T1000 (cell line): ENCODE data around the gene HPCAL1.
A peak's percentile ranks its signal among the peaks of the same experiment; 100 is the strongest.
"Not testable (repeated sequence)": the region's sequence is repeated elsewhere in the genome, so short reads cannot be mapped to it uniquely, and the experiment has no call there.

Experiments used
- DNase-seq: peaks from one replicate; lab custom pipeline; 2025; ENCODE audit warnings: mixed read lengths; lab: John Stamatoyannopoulos, UW

HPCAL1 gene

DNA sequence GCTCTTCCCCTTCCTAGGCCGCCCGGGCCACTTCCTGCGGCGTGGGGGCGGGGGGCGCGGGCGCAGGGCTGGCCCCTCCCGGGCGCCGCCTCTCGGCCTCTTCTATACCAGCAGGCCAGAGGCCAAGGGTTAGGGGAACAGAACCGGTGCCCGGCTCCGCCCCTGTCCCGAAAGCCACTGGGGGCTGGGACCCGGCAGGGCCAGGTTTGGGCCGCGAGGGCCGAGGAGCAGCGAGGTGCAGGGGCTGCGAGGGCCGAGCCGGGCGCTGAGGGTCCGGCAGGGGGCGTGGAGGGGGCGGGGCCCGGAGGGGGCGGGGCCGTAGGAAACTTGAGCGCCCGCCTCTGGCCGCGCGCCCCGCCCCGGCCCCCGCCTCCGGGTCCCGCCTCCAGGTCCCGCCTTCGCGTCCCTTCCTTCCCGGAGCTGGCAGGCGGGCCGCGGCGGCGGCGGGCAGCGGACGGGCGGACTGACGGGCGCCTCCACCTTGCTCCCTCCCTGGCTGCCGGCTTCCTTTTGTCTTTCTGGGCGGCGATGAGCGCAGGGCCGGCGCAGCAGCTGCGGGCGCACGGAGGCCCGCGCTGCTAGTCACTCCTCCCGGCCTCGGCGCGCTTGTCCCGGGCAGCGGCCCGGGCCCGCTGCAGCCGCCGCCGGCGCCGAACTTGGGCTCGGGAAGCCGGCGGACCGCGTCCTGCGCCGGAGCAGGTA is at the start of gene HPCAL1:
Gene HPCAL1 (plus strand): TSS at position 426 of the 702 bp plus-strand sequence. CDS start 116,854 bp downstream, outside the sequence.
- peak; percentile 79 for DNase-seq

- no peak for DNase-seq
Measured at GRCh38 chr2:10253596-10254372, 48.9 kb upstream of the HPCAL1 start.

DNA sequence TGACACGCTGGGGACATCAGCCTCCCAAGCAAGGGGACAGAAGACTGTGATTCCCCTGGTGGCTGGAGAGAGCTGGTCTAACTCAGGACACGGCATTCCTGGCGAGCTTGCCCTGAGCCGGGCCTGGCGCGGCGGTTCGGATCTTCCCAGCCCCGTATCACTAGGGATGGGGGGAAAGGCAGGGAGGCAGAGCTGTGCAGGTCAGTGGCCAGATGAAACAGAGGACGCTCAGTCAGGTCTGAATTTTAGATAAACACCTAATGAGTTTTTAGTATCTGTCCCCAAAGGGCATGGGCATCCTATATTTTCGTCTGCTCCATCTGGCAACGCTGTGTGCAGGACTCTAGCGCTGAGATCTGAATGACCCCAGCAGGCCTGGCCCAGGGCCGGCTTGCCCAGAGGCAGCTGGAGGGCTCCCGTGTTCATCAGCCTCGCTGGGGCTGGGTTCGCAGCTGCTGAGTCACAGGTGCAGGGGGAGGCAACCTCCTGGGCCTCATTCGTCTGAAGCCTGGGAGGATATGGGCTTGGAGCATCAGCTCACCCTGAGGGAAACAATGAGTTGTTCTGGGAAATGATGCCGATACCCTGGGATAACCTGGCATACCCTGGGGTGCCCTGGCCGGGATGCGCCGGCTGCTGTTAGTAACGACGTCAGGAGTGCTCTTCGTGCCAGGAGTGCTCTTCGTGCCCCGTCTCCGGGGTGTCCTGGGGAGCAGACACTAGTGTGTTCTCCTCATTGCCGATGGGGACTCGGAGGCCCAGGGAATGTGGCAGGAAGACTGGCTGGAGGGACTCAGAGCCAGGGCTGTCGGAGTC is 48.1 kb upstream of the HPCAL1 start:
- DNase-seq = peak; percentile 81

DNA sequence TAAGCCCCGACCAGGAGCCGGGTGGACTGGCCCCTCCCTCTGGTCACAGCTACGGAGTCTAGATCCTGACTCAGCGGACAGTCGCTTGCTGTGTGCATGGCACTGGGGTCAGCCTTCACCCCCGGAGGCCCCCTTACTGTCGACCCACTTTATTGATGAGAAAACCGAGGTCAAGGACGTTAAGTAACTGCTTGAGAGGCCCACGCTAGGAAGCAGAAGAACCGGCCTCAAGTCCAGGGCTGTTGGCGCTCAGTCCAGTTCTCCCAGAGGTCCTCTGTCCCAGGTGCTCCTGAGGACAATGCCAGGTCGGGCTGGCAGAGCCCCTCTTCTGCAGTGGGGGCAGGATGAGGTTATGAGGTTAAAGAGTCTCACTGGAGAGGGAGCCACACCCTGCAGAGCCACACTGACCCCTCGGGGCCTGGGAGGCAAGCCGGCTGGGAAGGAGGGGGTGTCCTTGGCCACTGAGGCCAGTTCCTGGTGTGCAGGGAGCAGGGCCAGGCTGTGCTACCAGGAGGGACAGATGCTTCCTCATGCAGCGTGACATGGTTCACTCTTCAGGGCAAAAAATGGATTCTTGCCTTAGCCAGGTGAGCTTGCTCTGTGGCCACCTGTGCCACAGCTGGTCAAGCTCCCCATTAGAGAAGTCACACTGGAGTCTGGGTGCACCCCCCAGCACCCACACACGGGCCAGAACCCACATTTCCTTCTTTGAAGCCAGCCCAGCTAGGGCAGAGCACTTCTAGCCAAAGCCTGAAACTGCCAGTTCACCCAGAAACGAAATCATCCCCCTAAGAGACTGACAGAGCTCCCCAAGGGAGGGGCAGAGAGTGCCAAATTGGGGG is 47.3 kb upstream of the HPCAL1 start:
- DNase-seq = no peak

DNA sequence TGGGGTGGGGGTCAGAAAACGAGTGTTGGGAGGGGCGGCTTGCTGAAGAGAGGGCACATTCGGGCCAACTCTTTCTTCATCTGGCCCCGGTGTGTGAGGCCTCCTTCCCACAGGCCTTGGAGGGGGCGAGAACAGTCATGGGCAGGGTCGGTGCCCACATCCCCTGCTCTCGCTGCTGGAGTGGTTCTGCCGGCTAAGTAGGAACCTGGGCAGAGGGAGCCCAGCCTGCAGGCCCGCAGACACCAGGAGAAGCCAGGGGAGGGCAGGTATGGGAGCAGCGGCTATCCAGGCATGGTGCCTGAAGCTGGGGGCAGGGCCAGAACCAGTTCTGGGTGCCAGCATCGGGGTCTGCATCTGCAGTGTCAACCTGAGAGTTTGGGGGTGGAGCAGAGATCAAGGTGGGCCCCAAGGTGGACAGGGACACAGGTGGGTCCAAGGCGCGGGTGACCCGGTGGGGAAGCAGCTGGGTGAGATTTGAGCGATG is 46.6 kb upstream of the HPCAL1 start:
- no peak for DNase-seq

GRCh38 chr2:10256515-10257031 is 46.1 kb upstream of the HPCAL1 start:
- no peak for DNase-seq

DNA sequence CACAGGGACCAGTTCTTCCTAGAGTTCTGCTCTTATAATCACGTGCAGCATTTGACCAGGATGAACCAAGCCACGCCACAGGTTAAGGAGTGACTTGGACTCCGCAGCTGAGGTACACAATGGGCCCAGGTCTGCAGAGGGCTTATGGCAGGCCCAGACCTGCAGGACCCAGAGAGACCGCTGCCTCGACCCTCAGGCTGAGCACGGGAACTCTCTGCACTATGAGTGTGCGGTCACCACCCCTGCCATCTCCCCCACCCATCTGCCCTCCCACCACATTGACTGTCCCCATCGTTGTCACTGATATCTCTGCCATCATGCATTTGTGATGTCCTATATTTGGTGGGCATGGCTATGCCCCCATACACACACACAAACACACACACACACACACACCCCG is 45.7 kb upstream of the HPCAL1 start:
- DNase-seq = no peak

- no peak for DNase-seq
Measured at GRCh38 chr2:10257500-10258147, 45.1 kb upstream of the HPCAL1 start.

DNA sequence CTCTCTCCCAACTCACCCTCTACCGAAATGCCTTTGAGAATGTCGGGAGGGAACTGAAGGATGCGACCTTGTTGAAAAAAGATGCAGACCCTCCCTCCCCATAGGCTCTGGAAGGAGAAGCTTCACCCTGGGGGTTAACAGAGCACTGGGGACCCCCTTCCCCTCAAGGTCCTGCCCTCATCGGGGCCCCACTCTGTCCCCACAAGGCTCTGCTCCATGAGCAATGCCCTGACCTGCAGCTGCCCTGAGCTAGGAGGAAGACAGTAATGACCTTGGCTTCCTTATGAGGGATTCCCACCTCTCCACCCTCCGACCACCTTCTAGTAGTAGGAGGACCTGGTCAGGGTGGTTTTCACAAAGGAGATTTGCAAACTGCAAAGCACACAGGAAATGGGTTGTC is 44.4 kb upstream of the HPCAL1 start:
- DNase-seq = no peak

DNA sequence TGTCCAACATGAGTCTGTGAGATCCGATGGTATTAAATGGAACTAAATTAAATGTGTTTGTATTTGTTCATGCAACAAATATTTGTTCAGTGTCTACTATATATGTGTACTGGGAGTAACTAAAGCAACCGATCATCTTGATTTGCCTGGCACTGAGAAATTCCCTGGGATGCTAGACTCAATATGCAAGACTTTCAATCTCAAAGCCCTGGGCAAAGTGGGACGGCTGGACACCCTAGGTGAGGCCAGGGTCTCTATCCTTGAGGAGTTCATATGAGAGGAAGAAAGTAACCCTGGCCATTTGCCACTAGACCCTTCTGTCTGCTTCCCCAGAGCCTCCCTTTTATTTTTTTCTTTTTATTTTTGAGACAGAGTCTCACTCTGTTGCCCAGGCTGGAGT is 44.0 kb upstream of the HPCAL1 start:
- no peak for DNase-seq

DNA sequence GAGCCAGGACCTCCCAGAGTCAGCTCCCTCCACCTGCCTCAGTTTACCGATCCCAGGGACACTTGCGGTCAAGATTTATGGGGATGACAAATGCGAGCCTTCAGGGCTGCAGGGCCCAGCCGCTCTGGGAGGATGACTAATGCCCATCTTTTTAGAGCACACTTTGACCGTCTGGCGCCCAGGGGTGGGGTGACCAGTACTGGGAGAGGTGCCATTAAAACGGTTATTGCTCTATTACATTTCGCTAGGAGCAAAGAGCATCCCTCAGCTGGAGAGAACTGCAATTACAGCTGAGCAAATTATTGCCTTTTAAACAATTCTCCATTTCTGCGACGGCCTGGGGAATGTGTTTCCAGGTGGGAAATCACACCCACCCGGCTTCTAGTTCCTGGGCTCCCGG is 42.6 kb upstream of the HPCAL1 start:
- peak; percentile 52 for DNase-seq

DNA sequence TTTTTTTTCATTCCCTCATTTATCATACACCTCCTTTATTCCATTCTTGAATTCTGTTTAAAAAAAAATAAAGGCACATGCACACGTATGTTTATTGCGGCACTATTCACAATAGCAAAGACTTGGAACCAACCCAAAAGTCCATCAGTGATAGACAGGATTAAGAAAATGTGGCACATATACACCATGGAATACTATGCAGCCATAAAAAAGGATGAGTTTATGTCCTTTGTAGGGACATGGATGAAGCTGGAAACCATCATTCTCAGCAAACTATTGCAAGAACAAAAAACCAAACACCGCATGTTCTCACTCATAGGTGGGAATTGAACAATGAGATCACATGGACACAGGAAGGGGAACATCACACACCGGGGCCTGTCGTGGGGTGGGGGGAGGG is 39.2 kb upstream of the HPCAL1 start:
- DNase-seq = not testable (repeated sequence)

GRCh38 chr2:10264506-10265328 is 38.0 kb upstream of the HPCAL1 start:
- DNase-seq = no peak

DNA sequence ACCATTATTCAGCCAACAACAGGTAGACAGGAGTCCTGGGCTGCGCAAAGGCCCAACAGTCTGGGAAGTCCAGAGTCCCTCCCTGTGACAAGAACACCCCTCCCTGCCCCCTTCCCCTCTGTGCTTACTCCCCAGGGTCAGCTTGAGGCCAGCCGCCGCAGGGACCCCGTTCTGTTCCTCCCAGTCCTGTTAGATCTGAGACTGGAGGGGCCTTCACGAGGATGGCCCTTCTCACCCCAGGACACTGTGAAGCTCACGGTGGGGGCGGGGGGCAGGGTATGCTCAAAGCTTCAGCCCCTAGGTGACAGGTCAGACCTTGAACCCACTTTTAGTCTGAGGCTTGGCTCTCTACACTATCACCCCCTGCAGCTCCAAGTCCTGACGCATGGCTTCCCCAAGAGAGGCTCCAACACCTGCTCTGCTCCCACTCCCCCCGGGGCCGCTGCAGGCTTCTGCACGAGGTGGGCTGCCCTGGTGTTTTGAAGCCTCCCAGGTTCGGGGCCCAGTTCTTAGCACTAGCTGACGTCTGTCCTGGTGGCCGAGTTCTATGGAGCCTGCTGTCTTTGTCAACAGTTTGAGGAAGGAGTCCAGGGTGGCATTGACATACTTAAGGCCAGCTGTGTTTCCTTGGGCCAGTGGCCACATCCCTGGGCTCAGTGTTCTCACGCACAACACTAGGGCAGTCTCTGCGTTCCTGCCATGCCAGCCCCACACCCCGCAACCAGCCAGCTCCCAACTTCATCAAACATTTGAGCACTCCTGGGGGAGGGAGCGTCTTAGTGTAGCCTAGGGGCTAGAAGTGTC is 37.2 kb upstream of the HPCAL1 start:
- no peak for DNase-seq

GRCh38 chr2:10266133-10266620 is 36.5 kb upstream of the HPCAL1 start:
- no peak for DNase-seq

DNA sequence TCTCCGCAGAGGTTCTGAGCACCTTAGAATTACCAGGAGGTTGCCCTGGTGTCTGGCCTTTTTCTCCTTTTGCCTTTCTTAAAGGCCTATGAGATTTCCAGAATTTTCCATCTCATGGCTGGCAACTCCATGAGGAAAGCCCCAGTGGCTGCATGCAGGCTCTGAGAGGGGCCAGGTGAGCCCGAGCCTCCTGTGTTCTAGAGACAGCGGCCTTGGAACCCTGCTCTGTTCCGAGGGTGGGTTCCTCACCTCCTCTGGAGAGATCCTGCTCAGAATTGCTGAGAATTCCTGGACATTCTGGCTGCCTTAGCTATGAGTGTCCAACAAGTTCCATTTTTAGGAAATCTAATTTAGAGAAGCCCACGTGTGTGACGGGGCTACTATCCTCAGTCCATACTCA is 35.7 kb upstream of the HPCAL1 start:
- DNase-seq = no peak

GRCh38 chr2:10267551-10268465 is 34.9 kb upstream of the HPCAL1 start:
- DNase-seq = no peak

GRCh38 chr2:10269291-10269690 is 33.4 kb upstream of the HPCAL1 start:
- no peak for DNase-seq
